ENCODE results near the gene MLIP. TPM values are rescaled to one million over a fixed set of nuclear protein-coding genes. Genes with fewer than 3 reads are reported as not detected.
"Not testable (repeated sequence)": the region's sequence is repeated elsewhere in the genome, so short reads cannot be mapped to it uniquely, and the experiment has no call there.

MLIP gene
- total RNA-seq, 2 donors from 2014 or later, result 0.42 to 1.2 TPM

DNA sequence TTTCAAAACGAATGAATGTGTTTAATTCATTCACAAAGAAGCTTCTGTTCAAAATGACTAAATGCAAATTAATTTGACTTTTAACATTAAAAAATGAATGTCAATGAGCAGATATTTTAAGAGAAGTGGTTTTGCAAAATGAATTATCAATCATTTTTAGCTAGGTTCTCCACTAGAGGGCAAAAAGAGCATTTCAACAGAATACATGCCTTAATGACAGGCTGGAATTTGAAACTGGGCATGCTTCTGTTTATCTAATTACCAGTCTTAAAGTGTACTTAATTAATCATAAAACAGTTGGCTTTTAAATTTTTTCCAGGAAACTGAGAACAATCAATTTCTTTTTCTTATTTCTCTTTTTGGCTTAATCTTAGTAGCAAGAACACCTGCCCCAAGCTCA is 133.2 kb downstream of the MLIP start:
- Histone ChIP-seq H3K27me3 (no peaks in the 10 kb centered on the region), H3K9ac (ENCODE audit: low read depth in 2 of 2, low read length in 2 of 2) (no peak overlapping the region), H3K27ac (no peak overlapping the region), H3K9me3 (no peaks in the 10 kb centered on the region), H3K4me1 (no peaks in the 10 kb centered on the region), H3K36me3 (no peaks in the 10 kb centered on the region), H3K4me3 (no peak overlapping the region)
- intact Hi-C loops (cut with DNase I), result no loop called here
- no peak for DNase-seq
- TF ChIP-seq CTCF (IDR thresholded peaks at IDR 0.05), result peak; percentile 37

GRCh38 chr6:54245265-54245664 is 134.0 kb downstream of the MLIP start:
- no peaks in the 10 kb centered on the region for H3K27me3 ChIP-seq
- no peaks in the 10 kb centered on the region for H3K36me3 ChIP-seq
- H3K27ac ChIP-seq, result no peak overlapping the region
- no peak overlapping the region for H3K9ac ChIP-seq (ENCODE audit: low read depth in 2 of 2, low read length in 2 of 2)
- TF ChIP-seq CTCF (IDR thresholded peaks at IDR 0.05), result no peak
- no peaks in the 10 kb centered on the region for H3K9me3 ChIP-seq
- no peak overlapping the region for H3K4me3 ChIP-seq
- intact Hi-C loops (cut with DNase I), result no loop called here
- no peak for DNase-seq
- H3K4me1 ChIP-seq, result no peaks in the 10 kb centered on the region

DNA sequence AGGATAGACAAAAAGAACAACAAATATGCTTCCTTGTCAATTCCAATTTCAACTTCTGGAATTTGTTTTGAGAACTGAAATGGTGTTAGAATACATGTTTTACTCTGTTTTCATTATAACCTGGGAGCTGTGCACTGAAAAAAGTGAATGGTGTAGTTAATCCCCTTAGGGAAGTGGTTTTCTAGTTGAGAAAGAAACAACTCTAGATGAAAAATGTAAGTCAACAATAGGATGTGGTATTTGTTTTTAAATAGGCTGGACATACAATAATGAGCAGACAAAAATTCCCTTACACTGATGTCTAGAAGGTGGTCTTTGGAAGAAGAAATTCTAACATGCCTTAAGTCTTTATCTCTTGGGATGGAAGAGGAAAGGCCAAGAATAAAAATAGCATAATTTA is 137.1 kb downstream of the MLIP start:
- Histone ChIP-seq H3K4me1 (no peaks in the 10 kb centered on the region), H3K36me3 (no peaks in the 10 kb centered on the region), H3K9me3 (no peaks in the 10 kb centered on the region), H3K27me3 (no peaks in the 10 kb centered on the region), H3K4me3 (no peak overlapping the region), H3K9ac (ENCODE audit: low read depth in 2 of 2, low read length in 2 of 2) (no peak overlapping the region), H3K27ac (no peak overlapping the region)
- no peak for DNase-seq
- no peak for TF ChIP-seq CTCF (IDR thresholded peaks at IDR 0.05)
- intact Hi-C loops (cut with DNase I), result no loop called here

- TF ChIP-seq CTCF (IDR thresholded peaks at IDR 0.05), result no peak
- Histone ChIP-seq H3K27ac (no peak overlapping the region), H3K9me3 (no peaks in the 10 kb centered on the region), H3K36me3 (no peaks in the 10 kb centered on the region), H3K4me1 (no peaks in the 10 kb centered on the region), H3K9ac (ENCODE audit: low read depth in 2 of 2, low read length in 2 of 2) (no peak overlapping the region), H3K27me3 (no peaks in the 10 kb centered on the region), H3K4me3 (no peak overlapping the region)
- intact Hi-C loops (cut with DNase I), result no loop called here
- no peak for DNase-seq
These were observed 137.8 kb downstream of the MLIP start for GRCh38 chr6:54248994-54249393.

- H3K27ac ChIP-seq; DNase-seq; intact Hi-C loops (cut with DNase I); H3K4me1 ChIP-seq; H3K9ac ChIP-seq (ENCODE audit: low read depth in 2 of 2, low read length in 2 of 2); H3K4me3 ChIP-seq; H3K9me3 ChIP-seq; H3K27me3 ChIP-seq; H3K36me3 ChIP-seq: not testable (repeated sequence)
These were observed 138.6 kb downstream of the MLIP start for GRCh38 chr6:54249812-54250211.

GRCh38 chr6:54252496-54252895 is 141.3 kb downstream of the MLIP start:
- Histone ChIP-seq H3K27ac (no peak overlapping the region), H3K27me3 (no peaks in the 10 kb centered on the region), H3K9me3 (no peaks in the 10 kb centered on the region), H3K9ac (ENCODE audit: low read depth in 2 of 2, low read length in 2 of 2) (no peak overlapping the region), H3K36me3 (no peaks in the 10 kb centered on the region), H3K4me3 (no peak overlapping the region), H3K4me1 (no peaks in the 10 kb centered on the region)
- intact Hi-C loops (cut with DNase I), result no loop called here
- no peak for TF ChIP-seq CTCF (IDR thresholded peaks at IDR 0.05)
- DNase-seq, result no peak
